Osteocyte (in vitro differentiated cells): Measurements from ENCODE around the gene MDC1. TPM values are rescaled to one million over a fixed set of nuclear protein-coding genes. Genes with fewer than 3 reads are reported as not detected.
A peak's percentile ranks its signal among the peaks of the same experiment; 100 is the strongest.
"Not testable (repeated sequence)": the region's sequence is repeated elsewhere in the genome, so short reads cannot be mapped to it uniquely, and the experiment has no call there.

Experiments
- DNase-seq: peaks from one replicate; pipeline ENCODE4 v3.0.0; 2021; ENCODE audit warnings: mixed read lengths; ENCODE audit not compliant: unreplicated experiment; ENCODE audit errors: extremely low spot score
- H3K27ac Mint-ChIP-seq: one replicate; pipeline ENCODE4 v1.8.0; 2021; ENCODE audit warnings: mild to moderate bottlenecking, mixed read lengths; ENCODE audit not compliant: unreplicated experiment
- H3K27me3 Mint-ChIP-seq: one replicate; pipeline ENCODE4 v1.8.0; 2021; ENCODE audit warnings: mixed read lengths; ENCODE audit not compliant: unreplicated experiment
- H3K36me3 Mint-ChIP-seq: one replicate; pipeline ENCODE4 v1.8.0; 2021; ENCODE audit warnings: mixed read lengths; ENCODE audit not compliant: unreplicated experiment
- H3K4me1 Mint-ChIP-seq: one replicate; pipeline ENCODE4 v1.8.0; 2021; ENCODE audit warnings: mixed read lengths; ENCODE audit not compliant: unreplicated experiment
- H3K4me3 Mint-ChIP-seq: one replicate; pipeline ENCODE4 v1.8.0; 2021; ENCODE audit warnings: mild to moderate bottlenecking, moderate library complexity, mixed read lengths; ENCODE audit not compliant: unreplicated experiment
- H3K9me3 Mint-ChIP-seq: one replicate; pipeline ENCODE4 v1.8.0; 2021; ENCODE audit warnings: mixed read lengths; ENCODE audit not compliant: unreplicated experiment
- total RNA-seq: library from RNA; stranded (reverse); gene quantifications from 2 replicates; pipeline ENCODE4 v1.2.1, GENCODE V29; 2021
- TF ChIP-seq, protein P1 (sequence below): fragments of 200-600 bp; sonication (generic); IDR thresholded peaks from 2 replicates; pipeline ENCODE4 v1.5.0; 2021; ENCODE audit warnings: antibody characterized with exemption, mild to moderate bottlenecking, moderate library complexity

MDC1 gene
- total RNA-seq, 1 donor from 2014 or later = 37.7 TPM

DNA sequence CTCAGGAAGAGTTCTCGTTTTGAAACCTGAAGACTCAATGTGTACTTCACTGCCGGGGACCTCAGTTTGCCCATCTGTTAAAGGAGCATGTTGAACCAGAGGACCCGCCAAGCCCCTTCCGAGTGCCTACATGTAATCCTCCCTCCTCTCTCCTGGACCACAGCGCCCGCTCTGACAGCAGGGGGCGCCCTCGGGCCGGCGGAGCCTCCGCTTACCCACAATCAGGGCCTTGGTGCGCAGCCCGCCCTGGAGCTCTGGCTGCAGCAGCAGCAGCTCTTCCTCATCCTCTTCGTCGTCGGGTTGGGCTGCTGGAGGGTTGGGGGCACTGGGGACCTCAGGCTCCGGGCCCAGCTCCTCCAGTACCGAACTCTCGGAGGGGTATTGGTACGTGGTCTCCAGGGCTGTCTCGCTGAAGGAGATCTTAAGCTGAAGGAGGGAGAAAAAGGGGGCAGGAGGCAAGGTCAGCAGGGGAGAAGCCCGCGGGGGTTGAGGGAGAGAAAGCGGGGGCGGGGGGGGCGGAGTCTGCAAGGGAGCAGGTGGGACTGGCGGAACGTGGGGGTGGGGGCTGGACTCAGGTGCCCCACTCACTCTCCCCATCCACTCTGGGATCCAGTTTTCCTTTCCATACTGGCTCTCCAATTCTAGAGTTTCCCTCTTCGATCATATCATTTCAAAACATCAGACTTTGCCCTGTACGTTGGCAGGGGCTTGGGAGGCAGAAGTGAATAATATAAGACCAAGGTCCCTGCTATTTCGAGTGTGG, 37.9 kb downstream of the MDC1 start:
- Mint-ChIP-seq H3K27me3 (no peaks in the 10 kb centered on the region), H3K36me3 (peaks cover 32% of the 10 kb centered on the region), H3K4me3 (peak overlapping the region; percentile 89), H3K9me3 (no peaks in the 10 kb centered on the region), H3K27ac (peak overlapping the region; percentile 64), H3K4me1 (peaks cover 58% of the 10 kb centered on the region)
- TF ChIP-seq, protein P1, sequence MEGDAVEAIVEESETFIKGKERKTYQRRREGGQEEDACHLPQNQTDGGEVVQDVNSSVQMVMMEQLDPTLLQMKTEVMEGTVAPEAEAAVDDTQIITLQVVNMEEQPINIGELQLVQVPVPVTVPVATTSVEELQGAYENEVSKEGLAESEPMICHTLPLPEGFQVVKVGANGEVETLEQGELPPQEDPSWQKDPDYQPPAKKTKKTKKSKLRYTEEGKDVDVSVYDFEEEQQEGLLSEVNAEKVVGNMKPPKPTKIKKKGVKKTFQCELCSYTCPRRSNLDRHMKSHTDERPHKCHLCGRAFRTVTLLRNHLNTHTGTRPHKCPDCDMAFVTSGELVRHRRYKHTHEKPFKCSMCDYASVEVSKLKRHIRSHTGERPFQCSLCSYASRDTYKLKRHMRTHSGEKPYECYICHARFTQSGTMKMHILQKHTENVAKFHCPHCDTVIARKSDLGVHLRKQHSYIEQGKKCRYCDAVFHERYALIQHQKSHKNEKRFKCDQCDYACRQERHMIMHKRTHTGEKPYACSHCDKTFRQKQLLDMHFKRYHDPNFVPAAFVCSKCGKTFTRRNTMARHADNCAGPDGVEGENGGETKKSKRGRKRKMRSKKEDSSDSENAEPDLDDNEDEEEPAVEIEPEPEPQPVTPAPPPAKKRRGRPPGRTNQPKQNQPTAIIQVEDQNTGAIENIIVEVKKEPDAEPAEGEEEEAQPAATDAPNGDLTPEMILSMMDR = peak; percentile 95
- DNase-seq = peak; percentile 95

DNA sequence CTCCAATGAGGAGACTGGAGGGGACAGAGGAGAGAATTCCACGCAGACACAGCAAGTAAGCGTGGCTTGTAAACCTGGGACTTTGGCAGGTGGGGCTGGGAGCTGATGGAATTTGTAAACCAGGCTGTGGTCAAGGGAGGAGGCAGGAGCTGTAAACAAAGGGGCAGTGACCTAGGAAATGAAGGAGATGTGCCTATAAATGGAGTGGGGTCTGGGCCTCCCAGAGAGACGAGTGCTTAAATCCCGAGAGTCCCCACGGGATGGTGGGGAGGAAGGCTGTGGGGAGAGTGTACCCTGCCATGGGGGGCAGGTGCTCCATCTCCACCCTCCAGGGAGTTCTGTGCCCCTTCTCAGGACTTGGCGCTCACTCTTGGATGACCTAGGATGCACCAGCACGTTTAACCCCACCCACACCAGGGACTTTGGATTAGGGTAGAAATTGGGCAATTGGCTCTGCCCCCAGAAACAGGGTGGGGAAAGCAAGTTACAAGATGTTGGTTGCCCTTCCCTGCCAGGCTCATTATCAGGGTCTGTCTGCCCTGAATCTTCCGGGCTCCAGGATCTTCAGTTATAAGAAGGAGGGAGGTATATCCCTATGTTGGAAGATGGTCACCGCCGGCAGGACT, 40.3 kb downstream of the MDC1 start:
- TF ChIP-seq, protein P1 = no peak
- Mint-ChIP-seq H3K36me3 (peaks cover 20% of the 10 kb centered on the region), H3K4me1 (peaks cover 46% of the 10 kb centered on the region), H3K27ac (no peak overlapping the region), H3K4me3 (no peak overlapping the region), H3K9me3 (no peaks in the 10 kb centered on the region), H3K27me3 (no peaks in the 10 kb centered on the region)
- DNase-seq = no peak

DNA sequence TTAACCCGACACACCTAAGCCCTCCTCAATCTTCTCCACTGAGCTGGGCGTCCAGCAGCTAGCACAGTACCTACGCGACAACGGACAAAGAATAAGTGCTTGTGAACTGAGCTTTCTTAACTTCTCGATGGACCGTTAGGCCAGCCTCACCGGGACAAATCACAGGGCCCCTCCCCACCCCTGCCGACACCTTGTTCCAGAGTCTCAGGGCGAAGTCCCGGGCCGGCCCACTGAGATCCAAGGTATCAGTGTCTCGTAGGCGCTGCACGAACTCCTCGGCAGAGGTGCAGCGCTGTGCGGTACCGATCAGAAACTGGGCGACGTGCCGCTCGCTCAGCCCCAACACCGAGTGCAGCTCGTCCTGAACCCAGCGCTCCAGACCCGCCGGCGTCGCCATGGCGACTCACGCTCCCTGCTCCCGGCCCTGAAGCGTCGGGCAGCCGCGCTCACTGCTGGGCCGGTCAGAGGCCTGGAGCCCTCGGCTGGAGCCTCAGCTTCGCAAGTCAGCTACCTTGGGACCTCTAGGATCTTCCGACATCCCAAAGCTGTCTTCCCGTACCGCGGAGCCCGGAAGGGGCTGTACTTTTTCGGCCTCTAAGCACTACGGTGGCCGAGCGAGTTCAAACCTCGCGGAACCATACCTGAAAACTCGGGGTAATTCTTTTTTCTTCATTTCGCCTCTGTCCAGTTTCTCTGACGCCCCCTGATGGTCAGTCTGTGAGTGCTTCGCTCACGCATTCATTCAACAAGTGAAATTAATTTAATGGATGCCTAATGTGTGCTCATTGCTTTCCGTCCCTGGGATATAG, 44.4 kb downstream of the MDC1 start, which contains the start of gene DHX16:
TSS of gene DHX16 (minus strand) at position 562 of the 809 bp plus-strand sequence. CDS start at position 397, 165 bp downstream.
- no peaks in the 10 kb centered on the region for H3K27me3 Mint-ChIP-seq
- peak; percentile 97 for DNase-seq
- peaks cover 22% of the 10 kb centered on the region for H3K4me1 Mint-ChIP-seq
- peak within 1 kb of the TSS; percentile 70 for H3K27ac Mint-ChIP-seq
- TF ChIP-seq, protein P1 = peak; percentile 91
- peak within 1 kb of the TSS; percentile 87 for H3K4me3 Mint-ChIP-seq
- H3K36me3 Mint-ChIP-seq = peaks cover 19% of the 10 kb centered on the region
- no peaks in the 10 kb centered on the region for H3K9me3 Mint-ChIP-seq

DNA sequence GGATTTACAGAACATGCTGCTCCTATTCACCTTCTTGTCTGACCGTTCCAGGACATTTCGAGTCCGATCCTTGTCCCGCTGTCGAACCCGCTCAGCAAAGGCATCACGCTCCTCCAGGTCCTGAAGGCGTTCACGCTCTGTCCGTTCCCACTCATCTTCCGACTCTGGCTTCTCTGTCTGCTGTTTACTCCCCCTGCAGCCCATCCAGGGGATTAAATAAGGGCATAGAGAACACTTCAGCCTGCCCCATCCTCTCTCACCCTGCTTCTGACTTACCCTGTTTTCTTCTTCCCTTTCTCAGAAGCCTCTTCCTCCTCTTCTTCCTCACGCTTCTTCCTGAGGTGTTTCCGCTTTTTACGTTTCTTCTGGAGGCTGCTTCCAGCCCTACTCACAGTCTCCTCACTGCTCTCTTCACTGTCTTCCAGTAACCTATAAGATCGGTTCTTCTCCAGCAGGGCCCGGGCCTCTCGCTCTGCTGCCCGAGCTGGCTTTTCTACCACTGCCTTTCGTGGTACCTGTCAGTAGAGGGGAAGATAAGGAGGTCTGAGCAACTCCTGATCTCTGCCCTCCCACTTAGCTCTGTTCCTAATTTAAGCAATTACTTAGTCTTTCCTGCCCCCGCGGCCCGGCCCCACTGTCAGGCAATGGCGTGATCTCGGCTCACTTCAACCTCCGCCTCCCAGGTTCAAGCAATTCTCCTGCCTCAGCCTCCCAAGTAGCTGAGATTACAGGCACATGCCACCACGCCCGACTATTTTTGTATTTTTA, 46.1 kb downstream of the MDC1 start:
- Mint-ChIP-seq H3K27ac (peak overlapping the region; percentile 68), H3K27me3 (no peaks in the 10 kb centered on the region), H3K4me3 (peak overlapping the region; percentile 58), H3K36me3 (peaks cover 15% of the 10 kb centered on the region), H3K9me3 (no peaks in the 10 kb centered on the region), H3K4me1 (peaks cover 19% of the 10 kb centered on the region)
- TF ChIP-seq, protein P1 = peak; percentile 22
- DNase-seq = no peak

DNA sequence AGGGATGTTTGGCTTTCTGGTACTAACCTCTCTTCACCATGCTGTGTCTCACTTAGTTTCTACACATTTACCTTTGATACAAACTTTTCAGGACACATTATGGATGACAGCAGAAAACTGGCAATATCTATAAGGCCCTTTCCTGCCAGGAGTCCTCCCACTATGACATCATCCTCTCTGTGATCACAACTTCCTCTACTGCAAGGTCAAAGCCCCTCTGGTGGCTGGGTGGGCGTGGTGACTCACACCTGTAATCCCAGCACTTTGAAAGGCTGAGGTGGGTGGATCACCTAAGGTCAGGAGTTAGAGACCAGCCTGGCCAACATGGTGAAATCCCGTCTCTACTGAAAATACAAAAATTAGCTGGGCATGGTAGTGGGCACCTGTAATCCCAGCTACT, 50.8 kb downstream of the MDC1 start:
- DNase-seq, H3K27ac Mint-ChIP-seq, H3K4me1 Mint-ChIP-seq, H3K27me3 Mint-ChIP-seq, H3K9me3 Mint-ChIP-seq, H3K4me3 Mint-ChIP-seq: not testable (repeated sequence)
- H3K36me3 Mint-ChIP-seq = peaks cover 49% of the 10 kb centered on the region
